Right lobe of liver (tissue), 6 donors: ENCODE results near the gene FLRT1. TPM values are rescaled to one million over a fixed set of nuclear protein-coding genes. Genes with fewer than 3 reads are reported as not detected.
A peak's percentile ranks its signal among the peaks of the same experiment; 100 is the strongest.

Experiments used
- ATAC-seq, 4 donors: fragments of 200-7000 bp; cut with Tn5 transposase; one replicate each; pipeline ENCODE4 v1.9.1; 2020; ENCODE audit warnings: mild to moderate bottlenecking in 4 of 4, moderate library complexity in 4 of 4
- DNase-seq, 3 donors: peaks; one replicate each; pipeline ENCODE4 v3.0.0-alpha.2; 2020
- H3K27ac ChIP-seq, 3 donors: fragments of 200-600 bp; one replicate each; pipeline ENCODE4 v1.8.0; 2022
- H3K27me3 ChIP-seq, 2 donors: fragments of 200-600 bp; one replicate each; pipeline ENCODE4 v1.8.0; 2022
- H3K36me3 ChIP-seq, 4 donors: fragments of 200-600 bp; sonication (generic) in 1 of 4; one replicate each; pipeline versions ENCODE4 v1.5.1 to v1.8.0; 2017 to 2022; ENCODE audit warnings: control low read depth in 1 of 4
- H3K4me1 ChIP-seq, 4 donors: fragments of 200-600 bp; sonication (generic) in 1 of 4; one replicate each; pipeline versions ENCODE4 v1.5.1 to v1.8.0; 2017 to 2022; ENCODE audit warnings: control low read depth in 1 of 4
- H3K4me3 ChIP-seq, 3 donors: fragments of 200-600 bp; one replicate each; pipeline ENCODE4 v1.8.0; 2022
- H3K9me3 ChIP-seq, 4 donors: fragments of 200-600 bp; sonication (generic) in 1 of 4; one replicate each; pipeline versions ENCODE4 v1.5.1 to v1.8.0; 2017 to 2022; ENCODE audit warnings: control low read depth in 1 of 4
- POLR2A ChIP-seq: fragments of 450-650 bp; IDR thresholded peaks from one replicate; pipeline ENCODE4 v1.6.1; 2017; ENCODE audit warnings: antibody characterized with exemption, mild to moderate bottlenecking
- WGBS: methylation state at CpG from one replicate; pipeline ENCODE4 v1.1.6; 2018; ENCODE audit warnings: low coverage, low lambda C conversion rate; ENCODE audit not compliant: insufficient coverage; ENCODE audit errors: missing lambda C conversion rate; 5-methylcytosine and 5-hydroxymethylcytosine counted together
- intact Hi-C, 2 donors: fragments of 100-400 bp; cut with DNase I; formaldehyde crosslinking; loops; one replicate each; pipeline versions ENCODE4 v1.11.2 to v1.14.1; 2022
- total RNA-seq, 6 experiments: library from RNA; depleted of rRNA in 2 of 6; stranded (reverse); fragments of >200 nt in 2 of 6; fragmentation: NEBNext Ultra II Directional in 3 of 6; extraction: Animal tissue kit (Norgen Biotek cat#: 25700) in 3 of 6; gene quantifications; one replicate each; pipeline versions ENCODE4 v1.1.0 to v1.2.4, GENCODE V29; 2016 to 2023
- TF ChIP-seq, protein P1 (sequence below), 4 donors: fragments of 200-600 bp in 3 of 4; fragments of 450-650 bp in 1 of 4; IDR thresholded peaks; one replicate each; pipeline versions ENCODE4 v1.5.1 to v1.8.0; 2016 to 2022; ENCODE audit warnings: antibody characterized with exemption in 4 of 4, mild to moderate bottlenecking in 2 of 4
- donor health status: DM: no; HTN: yes; CAD: no.
- donor health status: DM: no; HTN: no; CAD: no.
- donor health status: DM: no; HTN: no; CAD: no.
- donor health status: DM: no; HTN: yes; CAD: no.
- donor health status: DM: no; HTN: yes; CAD: no.

FLRT1 gene
- total RNA-seq, 6 experiments from 2014 or later = 0.12 TPM; not detected in 5

DNA sequence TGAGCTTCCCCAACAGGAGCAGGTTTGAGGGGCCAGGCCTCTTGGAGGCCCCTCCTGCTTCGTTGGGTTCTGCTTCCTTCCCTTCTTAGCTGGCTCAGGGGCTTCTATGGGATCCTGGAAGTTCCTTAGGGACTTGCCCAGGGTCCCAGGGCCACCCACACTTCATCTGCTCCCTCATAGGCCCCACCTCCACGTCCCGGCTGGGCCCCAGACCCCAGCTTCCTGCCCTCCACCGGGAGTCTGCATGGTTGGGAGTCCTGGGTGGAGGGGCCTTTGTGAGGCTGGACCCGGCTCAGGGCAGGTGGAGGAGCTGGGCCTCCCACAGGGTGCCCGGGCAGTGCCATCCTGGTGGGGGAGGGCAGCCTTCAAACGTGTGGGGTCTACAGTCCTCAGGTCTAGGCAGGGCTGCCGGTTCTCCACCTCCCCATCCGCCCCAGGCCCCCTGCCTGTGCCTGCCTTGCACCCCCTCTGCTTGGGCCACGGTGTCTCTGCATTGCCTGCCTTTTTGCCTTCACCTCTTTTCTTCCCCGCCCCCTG is 37.9 kb upstream of the FLRT1 start:
- H3K27me3 ChIP-seq = no peaks in the 10 kb centered on the region
- peaks cover 0 to 12% (median 0%) of the 10 kb centered on the region in 4 donors for H3K4me1 ChIP-seq
- no peaks in the 10 kb centered on the region for H3K9me3 ChIP-seq
- intact Hi-C loops = loop anchor here in 1 of 2 donors (5.0 kb wide), 1 partner anchor 154 kb away; no protein-coding TSS in a partner anchor
- no peak for TF ChIP-seq POLR2A
- DNase-seq (no peak), ATAC-seq (no peak)
- H3K27ac ChIP-seq = no peak overlapping the region
- peaks cover 0 to 22% (median 5%) of the 10 kb centered on the region in 4 donors for H3K36me3 ChIP-seq
- 80% methylated on average over 1 of the region's 11 CpGs for WGBS
- H3K4me3 ChIP-seq = no peak overlapping the region

DNA sequence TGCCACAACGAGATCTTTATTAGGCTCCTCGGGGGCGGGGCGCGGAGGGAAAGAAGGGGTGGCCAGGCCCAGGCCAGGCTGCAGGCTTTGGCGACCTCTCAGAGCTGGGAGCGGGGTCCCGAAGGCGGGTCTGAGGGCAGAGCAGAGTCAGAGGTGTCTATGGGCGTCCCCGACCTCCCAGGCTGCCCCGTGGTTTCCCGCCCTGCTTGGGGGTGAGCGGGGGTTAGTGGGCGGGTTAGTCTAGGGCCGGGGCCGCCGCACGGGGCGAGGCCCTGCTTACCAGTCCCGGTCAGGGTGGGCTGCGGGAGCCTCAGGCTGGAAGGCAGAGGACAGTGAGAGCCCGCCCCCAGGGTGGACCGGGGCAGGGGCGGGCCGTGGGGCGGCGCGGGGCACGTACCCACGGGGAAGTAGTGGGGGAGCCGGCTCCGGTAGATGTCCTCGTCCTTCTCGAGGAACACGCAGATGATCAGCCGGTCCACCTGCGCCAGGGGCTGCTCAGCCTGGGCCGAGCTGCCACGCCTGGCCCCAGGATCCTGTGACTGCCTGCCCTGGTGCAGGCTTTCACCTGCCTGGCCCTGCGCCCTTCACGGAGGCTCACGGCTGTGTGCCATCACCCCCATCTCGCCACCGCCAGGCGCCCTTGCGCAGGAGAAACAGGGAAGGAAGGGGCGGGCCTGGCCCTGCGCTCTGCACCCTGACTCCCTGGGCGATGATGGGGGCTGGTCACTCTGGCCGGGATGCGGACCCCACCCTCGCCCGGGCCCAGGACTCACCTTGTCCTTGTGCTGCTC is 37.0 kb upstream of the FLRT1 start:
- 89% methylated on average over 14 of the region's 54 CpGs for WGBS
- H3K27me3 ChIP-seq = no peaks in the 10 kb centered on the region
- intact Hi-C loops = loop anchor here in 1 of 2 donors (5.0 kb wide), 1 partner anchor 154 kb away; no protein-coding TSS in a partner anchor
- H3K27ac ChIP-seq = no peak overlapping the region
- ATAC-seq = peak in 2 of 4 donors; percentile 1 to 6
- TF ChIP-seq POLR2A = no peak
- TF ChIP-seq, protein P1, sequence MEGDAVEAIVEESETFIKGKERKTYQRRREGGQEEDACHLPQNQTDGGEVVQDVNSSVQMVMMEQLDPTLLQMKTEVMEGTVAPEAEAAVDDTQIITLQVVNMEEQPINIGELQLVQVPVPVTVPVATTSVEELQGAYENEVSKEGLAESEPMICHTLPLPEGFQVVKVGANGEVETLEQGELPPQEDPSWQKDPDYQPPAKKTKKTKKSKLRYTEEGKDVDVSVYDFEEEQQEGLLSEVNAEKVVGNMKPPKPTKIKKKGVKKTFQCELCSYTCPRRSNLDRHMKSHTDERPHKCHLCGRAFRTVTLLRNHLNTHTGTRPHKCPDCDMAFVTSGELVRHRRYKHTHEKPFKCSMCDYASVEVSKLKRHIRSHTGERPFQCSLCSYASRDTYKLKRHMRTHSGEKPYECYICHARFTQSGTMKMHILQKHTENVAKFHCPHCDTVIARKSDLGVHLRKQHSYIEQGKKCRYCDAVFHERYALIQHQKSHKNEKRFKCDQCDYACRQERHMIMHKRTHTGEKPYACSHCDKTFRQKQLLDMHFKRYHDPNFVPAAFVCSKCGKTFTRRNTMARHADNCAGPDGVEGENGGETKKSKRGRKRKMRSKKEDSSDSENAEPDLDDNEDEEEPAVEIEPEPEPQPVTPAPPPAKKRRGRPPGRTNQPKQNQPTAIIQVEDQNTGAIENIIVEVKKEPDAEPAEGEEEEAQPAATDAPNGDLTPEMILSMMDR (IDR thresholded peaks at IDR 0.05) = no peak
- peak in 1 of 3 donors; percentile 40 for DNase-seq
- H3K4me3 ChIP-seq = no peak overlapping the region
- peaks cover 0 to 22% (median 5%) of the 10 kb centered on the region in 4 donors for H3K36me3 ChIP-seq
- H3K4me1 ChIP-seq = peaks cover 0 to 12% (median 0%) of the 10 kb centered on the region in 4 donors
- H3K9me3 ChIP-seq = no peaks in the 10 kb centered on the region

DNA sequence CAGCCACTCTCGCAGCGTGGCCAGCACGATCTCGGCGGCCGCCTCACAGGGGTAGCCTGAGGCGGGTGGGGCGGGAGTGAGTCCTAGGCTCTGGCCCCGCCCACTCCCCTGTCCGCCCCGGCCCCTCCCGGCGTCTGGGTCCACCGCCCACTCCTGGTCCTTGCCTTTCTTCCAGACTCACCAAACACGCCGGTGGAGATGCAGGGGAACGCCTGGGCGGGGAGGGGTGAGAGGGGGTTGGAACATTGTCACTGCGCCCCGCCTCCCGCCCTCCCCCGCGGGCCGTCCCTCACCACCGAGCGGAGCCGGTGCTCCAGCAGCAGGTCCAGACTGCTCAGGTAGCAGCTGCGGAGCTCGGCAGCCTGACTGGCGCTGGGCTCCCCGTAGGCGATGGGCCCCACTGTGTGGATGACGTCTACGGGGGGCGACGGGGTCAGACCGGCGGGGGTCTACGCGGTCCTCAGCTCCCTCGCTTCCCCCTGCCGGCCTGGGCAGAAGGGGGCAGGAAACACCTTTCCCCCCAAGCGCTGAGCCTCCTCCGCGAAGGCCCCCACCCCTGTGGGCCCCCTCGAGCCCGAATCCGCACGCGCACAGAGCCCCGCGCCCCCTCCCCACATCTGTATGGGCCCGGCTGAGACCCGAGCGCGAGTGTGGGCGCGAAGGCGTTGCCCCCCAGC is 36.2 kb upstream of the FLRT1 start:
- TF ChIP-seq, protein P1 (IDR thresholded peaks at IDR 0.05) = no peak
- no peak for TF ChIP-seq POLR2A
- H3K27me3 ChIP-seq = no peaks in the 10 kb centered on the region
- no peak overlapping the region for H3K27ac ChIP-seq
- ATAC-seq (peak in 2 of 4 donors; percentile 9 to 18), DNase-seq (peak in 1 of 3 donors; percentile 35)
- peaks cover 0 to 22% (median 5%) of the 10 kb centered on the region in 4 donors for H3K36me3 ChIP-seq
- intact Hi-C loops = loop anchor here (2.0 to 5.0 kb wide), 2 partner anchors 151 to 153 kb away; no protein-coding TSS in a partner anchor
- H3K9me3 ChIP-seq = no peaks in the 10 kb centered on the region
- H3K4me3 ChIP-seq = no peak overlapping the region
- H3K4me1 ChIP-seq = peaks cover 0 to 12% (median 0%) of the 10 kb centered on the region in 4 donors
- WGBS = no CpG with 5 or more reads among the region's 59 CpGs

DNA sequence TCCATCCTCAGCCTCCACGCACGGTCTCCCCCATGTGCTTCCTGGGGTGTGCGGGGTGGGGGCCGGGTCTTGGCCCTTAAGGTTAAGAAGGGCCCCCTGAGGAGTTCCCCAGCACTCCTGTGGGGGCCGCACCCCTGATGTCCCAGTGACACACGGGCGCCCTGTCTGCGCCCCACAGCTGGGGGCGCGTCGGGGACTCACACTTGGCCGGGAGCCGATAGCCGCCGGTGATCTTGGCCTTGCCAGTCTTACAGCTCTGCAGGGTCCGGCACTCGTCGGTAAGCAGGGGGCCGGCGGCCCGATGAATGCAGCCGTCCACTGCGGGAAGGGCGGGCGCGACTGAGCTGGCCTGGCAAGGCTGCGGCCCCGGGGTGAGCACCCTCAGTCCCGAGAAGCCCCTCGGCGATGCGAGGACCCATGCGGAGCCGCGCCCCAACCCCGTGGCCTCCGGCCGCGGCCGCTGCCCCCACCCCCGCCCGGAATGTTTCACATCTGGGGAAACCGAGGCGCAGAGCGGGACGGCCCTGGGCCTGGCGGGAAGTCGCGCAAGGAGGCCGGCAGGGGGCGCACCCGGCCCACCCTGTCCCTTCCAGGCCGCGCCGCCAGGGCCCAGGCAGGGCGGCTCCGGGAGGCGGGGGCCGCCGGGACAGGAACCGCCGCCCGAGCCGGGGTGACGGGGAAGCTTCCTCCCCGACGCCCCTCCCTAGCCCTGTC is 35.5 kb upstream of the FLRT1 start:
- Histone ChIP-seq H3K9me3 (no peaks in the 10 kb centered on the region), H3K27ac (no peak overlapping the region), H3K4me1 (peaks cover 0 to 12% (median 0%) of the 10 kb centered on the region in 4 donors), H3K27me3 (no peaks in the 10 kb centered on the region), H3K4me3 (peak overlapping the region in 1 of 3 donors; percentile 32), H3K36me3 (peaks cover 0 to 15% (median 5%) of the 10 kb centered on the region in 4 donors)
- DNase-seq = peak; percentile 68 to 74 (median 71)
- 0% methylated on average over 2 of the region's 67 CpGs for WGBS
- ATAC-seq = peak; percentile 72 to 89 (median 77)
- TF ChIP-seq POLR2A = no peak
- TF ChIP-seq, protein P1 (IDR thresholded peaks at IDR 0.05) = peak; percentile 66 to 84 (median 72)
- intact Hi-C loops = loop anchor here in 1 of 2 donors (2.0 kb wide), 1 partner anchor 151 kb away; no protein-coding TSS in a partner anchor
